T-helper 1 cell treated with Interleukin-12 subunit alpha and Interleukin-12 subunit beta and Interleukin-4 antibody, amounts not matched to agents 30 ng/mL and 1 ng/mL, for 36 hours (primary cell): ENCODE data around the gene IGDCC3. TPM values are rescaled to one million over a fixed set of nuclear protein-coding genes. Genes with fewer than 3 reads are reported as not detected.
"Not testable (repeated sequence)": the region's sequence is repeated elsewhere in the genome, so short reads cannot be mapped to it uniquely, and the experiment has no call there.

Experiments used
- intact Hi-C: fragments of 100-400 bp; cut with micrococcal nuclease; formaldehyde crosslinking; loops from one replicate; pipeline ENCODE4 v1.15.1; 2024
- total RNA-seq: library from RNA; stranded (reverse); gene quantifications from 2 replicates; pipeline ENCODE4 v1.2.3, GENCODE V29; 2022

IGDCC3 gene
- total RNA-seq, 1 donor from 2014 or later, result not detected

DNA sequence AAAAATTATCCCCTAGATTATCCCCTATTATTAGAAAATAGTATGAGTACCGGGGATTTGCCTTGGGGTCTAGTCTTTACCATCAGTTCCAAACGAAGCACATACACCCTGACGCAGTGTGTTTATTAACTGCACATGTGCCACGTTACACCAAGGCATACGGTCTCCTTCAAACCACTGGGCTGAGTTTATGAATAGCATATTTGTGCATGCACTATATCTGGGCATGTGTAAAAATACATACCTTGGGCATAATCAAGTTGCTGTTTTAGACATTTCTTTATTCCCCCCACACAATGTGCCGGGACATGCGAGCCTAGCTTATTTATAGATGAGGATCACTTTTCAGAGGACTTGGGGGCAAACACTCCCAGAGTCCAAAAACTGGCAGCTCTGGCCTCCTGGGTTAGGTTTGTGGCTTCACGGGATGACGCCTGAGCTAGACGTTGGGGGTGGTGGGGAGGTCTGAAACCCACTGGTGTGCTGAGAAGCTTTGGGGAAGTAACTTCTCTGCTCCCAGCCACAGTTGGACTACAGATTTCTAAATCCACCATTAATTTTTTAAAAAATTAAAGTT lies 28.7 kb upstream of the IGDCC3 start:
- intact Hi-C loops, result no loop called here

- intact Hi-C loops, result no loop called here
Measured at GRCh38 chr15:65405791-65406423, 28.1 kb upstream of the IGDCC3 start.

GRCh38 chr15:65404186-65404872 lies 26.5 kb upstream of the IGDCC3 start:
- intact Hi-C loops, result no loop called here

DNA sequence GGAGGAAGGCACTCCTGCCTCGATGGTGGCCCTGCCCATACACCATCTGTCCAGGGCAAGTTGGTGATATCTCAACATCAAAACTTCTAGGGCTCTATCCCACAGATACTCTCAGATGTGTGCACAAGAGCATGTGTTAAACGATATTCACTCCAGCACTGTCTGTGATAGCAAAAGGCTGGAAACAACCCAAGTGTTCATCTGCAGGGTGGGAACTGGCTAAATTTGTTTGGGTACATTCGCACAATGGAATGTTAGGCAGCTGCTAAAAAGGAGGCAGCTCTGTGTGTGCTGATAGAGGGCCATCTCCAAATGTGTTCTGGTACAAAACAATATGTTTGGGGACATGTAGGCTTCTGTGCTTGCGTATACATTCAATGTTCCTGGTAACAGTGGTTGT lies 25.2 kb upstream of the IGDCC3 start:
- intact Hi-C loops, result no loop called here

- intact Hi-C loops, result no loop called here
Measured at GRCh38 chr15:65401611-65402240, 23.9 kb upstream of the IGDCC3 start.

GRCh38 chr15:65400760-65401610 lies 23.2 kb upstream of the IGDCC3 start:
- intact Hi-C loops, result loop anchor here (1.0 kb wide), 1 partner anchor 82 kb away; no protein-coding TSS in a partner anchor

- intact Hi-C loops, result loop anchor here (1.0 kb wide), 1 partner anchor 81 kb away; no protein-coding TSS in a partner anchor
Measured at GRCh38 chr15:65399997-65400396, 22.2 kb upstream of the IGDCC3 start.

- intact Hi-C loops, result no loop called here
Measured at GRCh38 chr15:65399001-65399706, 21.4 kb upstream of the IGDCC3 start.

- intact Hi-C loops, result not testable (repeated sequence)
Measured at GRCh38 chr15:65398486-65398885, 20.7 kb upstream of the IGDCC3 start.

DNA sequence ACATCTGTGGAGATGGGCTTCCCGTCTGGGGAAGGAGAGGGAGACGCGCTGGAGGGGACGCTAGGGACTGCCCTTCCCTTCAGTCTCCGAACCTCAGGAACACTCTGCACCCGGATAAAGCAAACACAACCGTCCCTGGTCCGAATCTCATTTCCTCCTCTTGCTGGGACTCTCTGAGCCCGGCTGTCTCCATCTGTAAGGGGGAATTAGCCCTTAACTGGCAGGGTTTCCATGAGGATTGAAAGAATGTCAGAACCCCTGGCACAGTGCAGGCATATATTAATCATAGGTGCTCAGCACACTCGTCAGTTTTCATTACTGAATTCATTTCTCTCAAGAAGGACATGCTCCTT lies 19.1 kb upstream of the IGDCC3 start:
- intact Hi-C loops, result no loop called here

GRCh38 chr15:65396283-65396964 lies 18.6 kb upstream of the IGDCC3 start:
- intact Hi-C loops, result no loop called here

- intact Hi-C loops, result no loop called here
Measured at GRCh38 chr15:65395567-65396202, 17.9 kb upstream of the IGDCC3 start.

- intact Hi-C loops, result no loop called here
Measured at GRCh38 chr15:65394936-65395335, 17.1 kb upstream of the IGDCC3 start.

DNA sequence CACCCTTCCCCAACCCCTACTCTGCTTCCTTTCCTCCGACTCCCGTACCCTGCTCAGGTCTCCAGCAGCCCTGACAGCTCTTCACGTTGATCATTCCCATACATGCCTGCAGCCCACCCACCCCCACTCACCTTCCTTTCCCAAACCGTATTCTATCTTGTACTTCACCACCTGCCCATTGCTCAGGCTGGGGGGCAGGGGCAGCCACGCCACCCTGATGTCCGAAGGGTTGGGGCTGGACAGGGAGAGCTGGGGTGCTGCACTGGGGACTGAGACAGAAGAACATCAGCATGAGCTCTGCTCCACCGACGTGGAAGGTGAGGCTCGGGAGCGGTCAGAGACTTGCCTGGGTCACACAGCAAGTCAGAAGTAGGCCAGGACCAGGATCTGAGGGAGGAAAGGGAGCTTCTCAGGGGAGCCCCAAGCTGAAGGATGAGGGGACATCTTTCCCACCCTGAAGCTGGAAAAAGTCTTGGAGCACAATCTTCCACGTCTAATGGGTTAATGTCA lies 16.5 kb upstream of the IGDCC3 start:
- intact Hi-C loops, result no loop called here

GRCh38 chr15:65393557-65393956 lies 15.8 kb upstream of the IGDCC3 start:
- intact Hi-C loops, result no loop called here

DNA sequence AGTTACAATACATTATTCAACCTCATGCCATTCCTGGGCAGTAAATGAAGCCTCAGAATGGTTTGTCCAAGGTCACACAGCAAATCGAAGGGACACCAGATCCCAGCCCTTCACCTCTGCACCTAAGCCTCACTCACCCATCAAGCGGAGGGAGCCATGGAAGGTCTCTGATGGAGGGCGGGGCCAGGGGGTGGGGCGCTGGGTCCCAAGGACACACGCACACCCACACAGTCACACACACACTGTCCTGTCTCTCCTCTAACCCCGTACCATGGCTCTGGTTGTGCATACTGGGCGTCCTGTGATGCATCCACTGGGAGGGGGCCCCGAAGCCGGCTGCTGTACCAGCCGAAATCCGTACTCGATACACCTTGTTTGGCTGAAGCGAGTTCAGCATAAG lies 15.3 kb upstream of the IGDCC3 start:
- intact Hi-C loops, result no loop called here

DNA sequence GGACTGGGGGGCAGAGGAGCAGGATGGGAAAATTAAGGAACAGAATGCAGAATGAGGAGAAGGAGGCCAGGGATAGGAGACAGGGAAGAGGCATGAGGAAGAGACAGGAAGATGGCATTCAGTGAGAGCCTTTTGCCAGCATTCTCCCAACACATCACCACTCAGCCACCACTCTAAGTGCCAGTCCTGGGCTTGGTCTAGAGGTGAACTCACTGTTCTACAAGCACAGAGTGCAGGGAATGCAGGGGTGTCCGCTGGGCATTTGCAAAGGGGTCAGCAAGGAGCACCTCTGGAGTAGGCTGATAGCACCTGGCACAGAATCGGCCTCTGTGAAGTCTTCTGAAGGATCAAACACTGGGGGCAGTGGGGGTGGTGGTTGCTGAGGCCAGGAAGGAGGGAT lies 14.6 kb upstream of the IGDCC3 start:
- intact Hi-C loops, result no loop called here

- intact Hi-C loops, result no loop called here
Measured at GRCh38 chr15:65391732-65392131, 13.9 kb upstream of the IGDCC3 start.

DNA sequence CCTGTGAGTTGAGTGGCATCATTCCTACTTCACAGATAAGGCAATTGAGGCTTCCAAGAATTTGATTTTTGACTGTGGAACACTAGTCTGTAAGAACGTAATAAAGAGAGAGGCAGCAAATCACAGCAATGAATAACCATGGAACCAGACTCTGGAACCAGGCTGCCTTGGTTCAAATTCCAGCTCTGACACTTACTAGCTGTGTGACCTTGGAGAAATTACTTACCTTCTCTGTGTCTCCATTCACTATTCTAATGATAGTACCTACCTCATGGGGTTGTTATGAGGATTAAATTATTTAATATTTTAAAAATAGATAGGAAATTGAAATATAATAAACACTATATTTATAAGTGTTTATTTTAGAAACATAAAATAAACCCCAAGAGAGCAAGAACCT lies 12.6 kb upstream of the IGDCC3 start:
- intact Hi-C loops, result no loop called here
